GM18867 (cell line): Measurements from ENCODE around the gene DTD1.
A peak's percentile ranks its signal among the peaks of the same experiment; 100 is the strongest.
"Not testable (repeated sequence)": the region's sequence is repeated elsewhere in the genome, so short reads cannot be mapped to it uniquely, and the experiment has no call there.

ENCODE experiments used
- ATAC-seq: cut with Tn5 transposase; IDR thresholded peaks from one replicate; pipeline ENCODE4 v1.9.1; 2021; ENCODE audit warnings: mild to moderate bottlenecking, moderate library complexity; ENCODE audit not compliant: unreplicated experiment

DTD1 gene

DNA sequence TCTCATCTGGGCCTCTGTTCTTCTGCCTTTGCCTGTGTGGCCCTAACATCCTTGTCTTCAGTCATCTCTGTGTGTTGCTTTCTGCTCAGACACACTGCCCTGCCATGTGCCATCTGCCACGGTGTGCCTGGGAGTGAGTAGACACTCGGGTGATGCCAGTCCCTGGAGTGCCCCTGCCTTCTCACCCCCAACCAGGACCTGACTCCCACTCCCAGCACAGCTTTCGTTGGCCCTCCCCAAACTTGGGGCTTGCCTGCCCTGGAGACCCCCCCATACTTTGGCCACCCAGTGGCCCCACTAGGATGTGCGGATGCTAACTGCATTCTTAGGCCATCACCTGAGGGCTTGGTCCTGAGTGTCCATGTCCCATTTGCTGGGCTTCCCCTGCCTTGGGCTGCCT lies 149.3 kb downstream of the DTD1 start:
- ATAC-seq: no peak

DNA sequence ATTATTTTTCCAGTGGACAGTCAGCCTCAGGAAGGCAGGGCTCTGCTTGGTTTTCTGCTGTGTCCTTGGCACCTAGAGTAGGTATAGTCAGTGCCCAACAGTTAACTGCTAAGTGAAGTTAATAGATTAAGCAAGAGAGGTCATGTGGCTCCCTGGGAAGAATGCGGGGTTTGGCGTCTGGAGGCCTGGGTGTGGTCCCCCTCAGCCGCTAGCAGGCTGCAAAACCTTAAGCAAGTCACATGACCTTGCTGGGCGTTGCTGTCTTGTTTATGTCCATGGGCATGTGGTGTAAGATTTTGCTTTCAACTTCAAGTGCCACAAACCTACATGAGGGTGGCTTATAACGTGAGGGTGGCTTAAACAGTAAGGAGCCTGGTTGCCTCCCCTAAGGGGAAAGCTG lies 150.2 kb downstream of the DTD1 start:
- no peak for ATAC-seq

DNA sequence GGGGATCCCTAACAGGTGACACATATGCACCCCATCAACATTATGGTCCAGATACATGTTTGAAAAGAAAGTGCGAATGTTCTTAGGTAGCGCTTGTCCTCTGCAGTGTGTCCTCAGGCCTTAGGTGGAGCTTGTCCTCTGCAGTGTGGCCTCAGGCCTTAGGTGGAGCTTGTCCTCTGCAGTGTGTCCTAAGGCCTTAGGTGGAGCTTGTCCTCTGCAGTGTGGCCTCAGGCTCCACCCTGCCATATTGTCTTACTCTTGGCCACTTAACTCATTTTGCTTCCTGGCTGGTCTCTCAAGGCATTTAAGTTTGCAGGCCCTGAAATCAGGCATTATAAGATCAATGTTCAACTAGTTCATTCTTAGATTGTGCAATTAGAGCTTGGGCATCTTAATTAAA lies 151.0 kb downstream of the DTD1 start:
- ATAC-seq: no peak

DNA sequence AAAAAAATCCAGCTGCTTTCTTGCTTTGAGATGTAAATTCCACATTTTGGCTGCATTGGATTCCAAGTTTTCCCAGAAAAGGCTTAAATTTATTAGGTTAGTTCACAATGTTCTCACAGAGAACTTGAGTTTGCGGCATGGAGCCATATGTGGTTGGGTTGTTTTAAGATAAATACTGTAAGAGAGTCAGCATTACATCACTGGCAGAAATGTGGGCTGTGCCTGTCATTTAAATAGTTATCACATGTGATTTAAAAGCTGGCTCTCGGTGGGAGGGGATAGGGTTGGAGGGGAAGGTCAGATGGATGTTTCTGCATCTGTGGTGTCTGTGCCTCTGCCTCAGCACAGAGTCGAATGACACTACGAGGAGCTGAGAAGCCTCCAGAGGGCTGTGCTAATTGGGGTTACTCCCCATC lies 151.9 kb downstream of the DTD1 start:
- ATAC-seq: no peak

DNA sequence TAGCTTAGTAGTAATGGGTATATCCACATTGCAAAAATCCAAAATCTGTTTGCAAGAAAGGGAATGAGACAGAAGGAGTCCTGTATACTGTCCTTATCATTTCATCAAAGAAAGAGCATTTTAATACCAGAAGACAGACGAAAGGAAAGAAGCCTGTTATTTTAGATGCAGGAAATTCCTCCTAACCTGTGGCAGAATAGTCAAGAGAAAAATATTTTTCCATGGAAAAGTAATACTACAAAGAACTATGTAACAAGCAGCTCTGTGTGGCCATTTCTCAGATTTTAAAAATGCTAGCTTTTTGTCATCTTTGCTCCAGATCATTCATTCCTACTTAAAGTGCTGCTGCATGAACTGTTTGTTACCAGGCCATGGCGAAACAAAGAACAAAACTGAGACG lies 152.9 kb downstream of the DTD1 start:
- ATAC-seq: no peak

DNA sequence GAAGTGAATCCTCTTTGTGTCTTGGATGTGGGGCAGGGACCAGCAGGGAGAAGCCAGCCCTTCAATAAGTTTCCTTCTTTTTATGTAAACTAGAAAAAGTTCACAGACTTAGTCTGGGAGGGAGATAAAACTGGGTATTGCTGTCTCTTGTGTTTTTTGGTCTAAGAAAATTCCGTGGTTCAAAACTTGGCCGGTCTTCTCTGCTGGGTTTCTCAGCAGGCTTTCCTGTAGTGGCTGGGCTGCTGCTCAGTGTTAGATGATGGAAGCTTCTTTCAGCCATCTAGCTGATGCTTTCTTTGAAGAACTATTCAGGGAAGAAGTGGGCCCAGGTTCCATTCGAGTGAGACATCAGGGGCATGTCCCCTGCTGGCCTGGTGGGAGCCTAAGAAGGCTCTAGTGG lies 155.0 kb downstream of the DTD1 start:
- no peak for ATAC-seq

DNA sequence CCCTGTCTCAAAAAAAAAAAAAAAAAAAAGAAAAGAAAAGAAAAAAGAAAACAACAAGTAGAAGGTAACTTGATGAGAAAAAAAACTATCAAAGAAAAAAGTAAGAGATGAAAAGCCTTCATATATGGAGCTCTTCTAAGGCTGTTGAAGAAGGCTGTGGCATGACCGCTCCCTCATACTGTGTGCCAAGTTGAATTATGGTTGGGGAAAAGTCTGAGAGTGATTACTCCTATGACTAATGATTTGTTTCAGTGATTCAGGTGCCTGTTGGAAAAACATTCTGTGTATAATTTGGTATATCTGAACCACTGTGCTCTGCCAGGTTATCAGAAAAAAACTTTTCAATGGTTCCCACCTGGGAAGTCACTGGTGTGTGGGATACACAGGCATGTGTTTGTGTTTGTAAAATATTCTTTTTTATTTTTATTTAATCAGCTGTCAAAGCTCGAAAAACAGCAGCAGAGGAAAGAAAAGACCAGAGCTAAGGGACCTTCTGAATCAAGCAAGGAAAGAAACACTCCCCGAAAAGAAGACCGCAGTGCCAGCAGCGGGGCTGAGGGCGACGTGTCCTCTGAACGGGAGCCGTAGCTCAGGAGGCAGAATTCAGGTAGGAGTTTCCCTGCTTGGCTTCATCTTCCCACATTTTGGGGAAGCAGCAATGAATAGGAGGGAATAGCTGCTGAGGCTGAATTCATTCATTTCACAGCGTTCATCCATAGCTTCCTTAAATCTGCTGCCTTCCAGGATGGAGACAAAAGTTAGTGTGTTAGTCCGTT lies 156.0 kb downstream of the DTD1 start:
- no peak for ATAC-seq

DNA sequence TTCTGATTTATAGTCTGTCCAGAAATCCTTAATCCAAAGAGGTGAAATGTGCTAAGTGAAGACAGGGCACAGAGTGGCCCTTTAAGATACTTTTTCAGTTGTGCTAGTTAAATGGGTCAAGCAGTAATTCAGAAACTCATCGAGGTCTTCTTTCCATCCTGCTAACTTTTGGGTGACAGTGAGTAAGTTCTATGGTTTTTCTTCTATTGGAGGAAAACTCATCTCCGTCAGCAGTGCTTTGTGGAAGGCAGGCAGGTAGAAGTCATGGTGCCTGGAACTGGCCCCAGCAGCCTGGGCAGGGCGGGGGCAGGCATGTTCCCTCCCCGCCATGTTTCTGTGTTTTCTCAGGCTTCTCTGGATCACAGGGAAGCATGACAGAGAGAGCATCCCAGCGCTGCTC lies 159.2 kb downstream of the DTD1 start:
- no peak for ATAC-seq

DNA sequence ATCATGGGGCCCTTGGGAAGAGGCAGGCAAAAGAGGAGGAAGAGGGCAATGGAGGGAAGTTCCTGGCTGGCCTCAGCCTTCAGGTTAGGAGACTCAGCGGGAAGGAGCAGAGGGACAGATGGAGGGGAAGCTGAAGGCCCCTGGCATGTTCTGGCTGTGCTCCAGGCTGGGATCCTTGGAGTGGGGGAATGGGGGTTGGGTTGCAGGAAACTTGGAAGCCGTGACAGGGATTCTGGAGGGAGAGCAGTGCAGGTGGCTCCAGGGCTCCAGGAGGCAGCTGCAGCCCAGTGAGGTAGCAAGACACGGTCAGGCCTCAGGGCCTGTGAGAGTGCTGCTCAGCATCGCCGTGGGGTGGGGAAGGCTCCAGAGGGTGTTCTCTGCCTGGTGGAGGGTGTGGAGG lies 161.1 kb downstream of the DTD1 start:
- ATAC-seq: no peak

DNA sequence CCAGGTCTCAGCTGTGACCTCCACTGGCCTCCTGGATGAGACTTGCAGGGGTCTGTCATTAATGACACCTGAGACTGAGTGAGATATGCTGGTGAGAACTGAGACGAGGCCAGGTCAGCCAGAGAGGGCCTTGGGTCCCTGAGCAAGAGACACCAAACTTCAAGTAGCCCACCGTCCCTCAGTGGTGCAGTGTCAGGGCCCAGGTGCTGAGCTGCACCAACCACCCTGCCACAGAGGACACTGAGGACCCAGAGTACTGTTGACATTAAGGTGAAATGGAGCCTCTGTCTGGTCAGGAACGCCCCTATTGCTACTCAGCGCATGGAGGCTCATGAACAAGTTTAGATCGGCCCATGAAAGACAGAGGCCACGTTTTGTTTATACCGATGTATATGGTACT lies 161.7 kb downstream of the DTD1 start:
- ATAC-seq: no peak

DNA sequence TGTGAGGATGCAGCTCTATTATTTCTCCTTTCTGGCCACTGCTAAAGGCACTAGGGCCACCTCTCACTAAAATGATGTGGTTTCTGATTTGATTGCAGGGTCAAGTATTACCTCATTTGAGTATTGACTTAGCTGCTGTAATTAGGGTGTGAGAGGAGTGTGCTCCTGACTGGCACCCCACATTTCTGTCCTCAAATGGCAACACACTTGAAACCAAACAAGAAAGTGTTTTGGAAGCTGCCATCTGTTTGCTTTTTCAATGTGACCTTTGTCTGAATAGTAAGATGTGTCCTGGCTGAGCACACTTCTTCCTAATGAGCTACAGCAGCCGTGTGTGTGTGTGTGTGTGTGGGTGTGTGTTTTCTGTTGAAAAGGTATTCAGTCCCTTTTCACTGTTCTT lies 162.9 kb downstream of the DTD1 start:
- ATAC-seq: peak; percentile 31

DNA sequence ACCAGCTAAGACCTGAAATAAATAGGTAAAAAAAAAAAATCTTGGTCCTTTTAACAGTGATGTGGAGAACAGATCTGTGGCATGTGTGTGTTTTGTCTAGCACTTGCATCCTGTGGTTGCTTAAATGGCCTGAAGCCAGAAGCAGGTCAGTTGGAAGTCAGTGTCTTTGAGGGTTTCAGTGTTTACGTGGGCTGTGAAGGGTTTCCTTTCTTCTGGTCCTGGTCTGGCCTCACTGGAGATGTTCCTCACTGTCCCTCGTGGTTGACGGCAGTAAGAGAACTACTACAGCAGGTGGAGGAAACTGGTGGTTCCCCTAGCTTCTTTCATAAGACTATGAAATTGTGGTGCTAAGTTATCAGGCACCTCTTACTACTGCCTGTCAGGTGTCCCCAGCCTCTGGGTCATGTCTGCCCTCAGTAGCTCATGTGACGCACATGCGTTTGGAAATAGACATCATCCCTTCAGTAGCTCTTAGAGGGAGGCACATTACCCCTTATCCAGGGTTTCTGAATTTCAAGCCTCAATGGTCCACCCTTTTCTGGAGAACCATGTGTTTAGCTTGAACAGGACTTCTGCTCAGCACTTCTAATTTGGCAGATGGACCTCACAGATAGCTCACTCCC lies 166.3 kb downstream of the DTD1 start:
- ATAC-seq: peak; percentile 97

DNA sequence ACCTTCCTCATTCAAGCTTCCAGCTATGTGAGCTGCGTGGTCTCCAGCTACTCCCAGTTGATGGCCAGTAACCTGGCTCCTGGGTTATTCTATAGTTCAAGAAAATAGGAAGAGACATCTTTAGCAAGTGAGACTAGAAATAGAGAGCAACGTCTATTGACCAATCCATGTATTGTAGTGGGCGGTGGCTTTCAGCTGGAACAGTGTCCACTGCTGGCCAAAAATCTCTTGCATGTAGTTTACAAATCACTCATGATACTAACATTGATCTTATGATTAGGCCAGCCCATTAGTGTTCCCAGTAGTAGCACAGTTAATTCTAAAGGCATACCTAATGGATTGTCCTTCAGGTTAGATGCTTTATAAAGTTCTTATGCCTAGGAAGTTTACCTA lies 166.8 kb downstream of the DTD1 start:
- ATAC-seq: no peak

DNA sequence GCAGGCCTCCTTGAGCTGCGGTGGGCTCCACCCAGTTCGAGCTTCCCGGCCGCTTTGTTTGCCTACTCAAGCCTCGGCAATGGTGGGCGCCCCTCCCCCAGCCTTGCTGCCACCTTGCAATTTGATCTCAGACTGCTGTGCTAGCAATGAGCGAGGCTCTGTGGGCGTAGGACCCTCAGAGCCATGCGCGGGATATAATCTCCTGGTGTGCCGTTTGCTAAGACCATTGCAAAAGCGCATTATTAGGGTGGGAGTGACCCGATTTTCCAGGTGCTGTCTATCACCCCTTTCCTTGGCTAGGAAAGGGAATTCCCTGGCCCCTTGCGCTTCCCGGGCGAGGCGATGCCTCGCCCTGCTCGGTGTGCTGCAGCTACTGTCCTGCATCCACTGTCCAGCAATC lies 173.0 kb downstream of the DTD1 start:
- not testable (repeated sequence) for ATAC-seq

DNA sequence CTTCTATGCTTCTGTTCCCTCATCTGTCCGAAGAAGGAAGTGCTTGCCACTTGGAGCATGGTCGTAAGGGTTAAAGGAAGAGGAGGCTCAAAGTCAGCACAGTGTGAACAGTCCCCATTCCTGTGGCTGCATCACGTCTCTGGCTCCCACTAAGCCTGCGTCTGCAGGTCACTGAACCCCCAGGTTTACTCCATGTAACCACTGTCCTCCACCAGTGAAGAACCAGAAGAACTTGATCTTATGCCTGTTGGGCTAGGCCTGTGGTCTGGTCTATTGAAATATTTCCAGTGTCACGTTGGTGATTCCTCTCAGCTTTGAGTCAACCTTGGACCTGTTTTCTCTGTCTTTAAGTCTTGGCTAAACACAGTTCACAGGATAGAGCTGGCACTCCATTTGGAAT lies 179.8 kb downstream of the DTD1 start:
- no peak for ATAC-seq

DNA sequence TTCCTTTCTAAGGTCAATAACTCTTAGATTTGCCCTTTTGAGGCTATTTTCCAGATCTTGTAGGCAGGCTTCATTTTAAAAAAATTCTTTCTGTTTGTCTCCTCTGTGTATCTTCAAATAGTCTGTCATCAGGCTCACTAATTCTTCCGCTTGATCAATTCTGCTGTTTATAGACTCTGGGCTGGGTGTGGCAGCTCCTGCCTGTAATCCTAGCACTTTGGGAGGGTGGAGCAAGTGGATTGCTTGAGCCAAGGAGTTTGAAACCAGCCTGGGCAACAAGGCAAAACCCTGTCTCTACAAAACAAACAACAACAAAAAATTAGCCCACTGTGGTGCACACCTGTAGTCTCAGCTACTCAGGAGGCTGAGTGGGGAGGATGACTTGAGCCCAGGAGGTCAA lies 185.7 kb downstream of the DTD1 start:
- no peak for ATAC-seq

DNA sequence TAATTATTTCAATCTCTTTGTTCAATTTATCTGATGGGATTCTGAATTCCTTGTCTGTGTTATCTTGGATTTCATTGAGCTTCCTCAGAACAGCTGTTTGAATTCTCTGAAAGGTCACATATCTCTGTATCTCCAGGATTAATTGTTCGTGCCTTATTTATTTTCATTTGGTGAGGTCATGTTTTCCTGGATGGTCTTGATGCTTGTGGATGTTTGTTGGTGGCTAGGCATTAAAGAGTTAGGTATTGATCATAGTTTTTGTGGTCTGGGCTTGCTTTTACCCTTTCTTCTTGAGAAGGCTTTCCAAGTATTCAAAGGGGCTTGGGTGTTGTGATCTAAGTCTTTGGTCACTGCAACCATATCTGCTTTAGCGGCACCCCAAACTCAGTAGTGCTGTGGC lies 186.4 kb downstream of the DTD1 start:
- no peak for ATAC-seq

DNA sequence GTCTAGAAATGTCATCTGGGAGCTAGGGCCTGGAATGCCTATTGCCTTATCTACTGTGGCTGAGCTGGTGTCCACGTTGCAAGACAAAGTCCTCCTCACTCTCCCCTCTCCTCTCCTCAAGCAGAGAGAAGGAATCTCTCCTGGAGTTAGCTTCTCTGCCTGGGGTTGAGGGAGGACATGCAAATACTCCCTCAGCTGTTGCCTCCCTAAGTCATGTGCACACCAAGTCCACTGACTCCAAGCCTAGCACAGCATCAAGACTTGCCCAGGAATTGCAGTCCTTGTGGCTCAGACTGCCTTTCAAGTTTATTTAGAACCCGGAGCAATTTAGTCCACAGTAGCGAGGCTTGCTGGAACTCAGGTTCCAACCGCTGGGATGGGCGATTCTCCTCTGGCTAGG lies 187.8 kb downstream of the DTD1 start:
- no peak for ATAC-seq

DNA sequence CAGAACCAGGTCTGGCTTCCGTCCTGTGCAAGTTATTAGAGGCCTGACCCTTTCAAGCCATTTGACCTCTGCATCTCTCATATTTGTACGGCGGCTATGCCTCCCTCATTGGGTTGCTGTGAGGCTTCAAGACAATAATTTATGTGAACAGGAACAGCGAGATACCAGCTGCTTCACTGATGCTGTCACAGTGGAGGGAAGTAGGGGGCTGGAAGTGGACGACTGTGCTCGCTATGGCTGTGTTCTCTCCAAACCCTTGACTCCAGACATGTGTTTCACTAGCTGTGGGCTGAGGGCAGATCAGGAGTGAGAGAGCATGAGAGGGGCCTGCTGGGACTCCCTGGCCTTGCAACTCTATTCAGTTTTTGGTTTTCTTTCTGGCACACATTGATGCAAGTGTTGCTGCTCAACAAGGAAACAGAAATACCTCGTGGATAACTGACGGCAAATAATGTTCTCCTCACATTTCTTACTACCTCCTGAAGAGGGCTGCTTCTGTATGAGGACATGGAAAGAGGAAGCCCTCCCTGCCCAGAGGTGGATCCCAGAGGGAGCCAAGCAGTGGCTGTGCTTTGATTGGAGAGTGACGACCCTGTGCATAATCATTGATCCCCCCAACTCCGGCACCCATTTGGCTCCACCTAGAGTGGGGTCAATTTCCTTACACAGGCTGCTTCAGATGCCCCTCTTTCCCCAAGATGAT lies 191.0 kb downstream of the DTD1 start:
- ATAC-seq: no peak

DNA sequence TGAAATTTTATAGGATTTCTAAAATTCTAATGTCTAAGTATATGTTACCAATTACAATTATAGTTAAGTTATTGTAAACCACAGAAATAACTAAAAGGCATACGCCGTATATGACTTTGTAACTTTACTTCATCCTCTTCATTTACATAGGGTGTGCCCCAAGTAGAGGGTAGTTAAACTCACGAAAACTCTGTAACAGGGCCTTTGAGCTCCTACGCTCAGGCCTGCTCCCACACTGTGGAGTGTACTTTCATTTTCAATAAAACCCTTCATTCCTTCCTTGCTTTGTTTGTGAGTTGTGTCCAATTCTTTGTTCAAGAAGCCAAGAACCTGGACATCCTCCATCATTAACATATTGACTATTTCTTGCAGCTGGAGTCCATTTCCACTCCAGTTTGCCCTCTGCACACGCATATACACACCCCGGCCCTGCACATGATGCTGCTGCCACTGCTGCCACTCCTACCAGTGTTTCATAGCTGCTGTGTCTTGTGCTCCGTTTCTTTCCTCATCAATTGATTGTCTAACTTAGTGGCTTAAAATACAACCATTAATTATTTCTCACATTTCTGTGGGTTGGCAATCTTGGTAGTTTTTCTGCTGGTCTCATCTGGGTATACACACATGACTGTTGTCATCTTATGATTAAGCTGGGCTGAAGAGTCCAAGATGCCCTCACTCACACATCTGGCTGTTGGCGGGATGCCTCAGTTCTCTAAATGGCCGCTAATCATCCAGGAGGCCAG lies 192.7 kb downstream of the DTD1 start:
- no peak for ATAC-seq

DNA sequence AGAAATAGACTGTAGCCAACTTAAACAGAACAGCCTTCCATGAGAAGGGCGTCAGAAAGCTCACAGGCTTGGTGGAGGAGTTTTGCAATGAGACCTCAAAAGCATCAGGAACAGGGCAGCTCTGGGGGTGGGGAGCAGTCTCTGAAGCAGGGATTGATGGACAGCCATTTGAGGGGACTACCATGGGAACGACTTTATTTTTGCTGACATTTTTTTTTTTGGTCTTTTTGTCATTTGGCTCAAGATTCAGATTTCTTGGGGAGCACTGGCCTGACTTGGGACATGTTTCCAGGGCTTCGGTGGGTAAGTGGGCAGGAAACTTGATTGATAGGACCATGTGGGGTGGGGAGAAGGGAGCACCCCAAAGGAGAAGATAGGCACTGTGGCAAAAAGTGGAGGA lies 193.7 kb downstream of the DTD1 start:
- ATAC-seq: no peak
